GM23248 (cell line): ENCODE results near the gene STOX1. TPM values are rescaled to one million over a fixed set of nuclear protein-coding genes. Genes with fewer than 3 reads are reported as not detected.

ENCODE experiments used
- DNase-seq: peaks from one replicate; pipeline ENCODE4 v3.0.0-alpha.2; 2015
- H2AFZ ChIP-seq: fragments of 200-600 bp; sonication (generic); 2 replicates; pipeline ENCODE4 v1.6.1; 2016; ENCODE audit warnings: antibody characterized with exemption
- H3F3A ChIP-seq: fragments of 200-600 bp; sonication (generic); 2 replicates; pipeline ENCODE4 v1.6.1; 2016; ENCODE audit warnings: mild to moderate bottlenecking, antibody characterized with exemption, mixed run types; ENCODE audit not compliant: insufficient read depth
- H3K27ac ChIP-seq: fragments of 200-600 bp; sonication (generic); 2 replicates; pipeline ENCODE4 v1.5.1; 2016; ENCODE audit warnings: mild to moderate bottlenecking
- H3K27me3 ChIP-seq: fragments of 200-600 bp; sonication (generic); replicated peaks from 2 replicates; pipeline ENCODE4 v1.6.1; 2016; ENCODE audit warnings: mild to moderate bottlenecking; ENCODE audit not compliant: insufficient read depth
- H3K36me3 ChIP-seq: fragments of 200-600 bp; sonication (generic); 2 replicates; pipeline ENCODE4 v1.6.1; 2016; ENCODE audit warnings: low read depth, mild to moderate bottlenecking
- H3K4me1 ChIP-seq: fragments of 200-600 bp; sonication (generic); 2 replicates; pipeline ENCODE4 v1.6.1; 2016; ENCODE audit warnings: mild to moderate bottlenecking; ENCODE audit not compliant: insufficient read depth
- H3K4me2 ChIP-seq: fragments of 200-600 bp; sonication (generic); one replicate; pipeline ENCODE4 v1.6.1; 2016; ENCODE audit warnings: mild to moderate bottlenecking; ENCODE audit not compliant: unreplicated experiment
- H3K4me3 ChIP-seq: fragments of 200-600 bp; sonication (generic); 2 replicates; pipeline ENCODE4 v1.5.1; 2016; ENCODE audit warnings: mild to moderate bottlenecking
- H3K79me2 ChIP-seq: fragments of 200-600 bp; sonication (generic); 2 replicates; pipeline ENCODE4 v1.6.1; 2016; ENCODE audit warnings: mild to moderate bottlenecking; ENCODE audit not compliant: insufficient read depth
- H3K9ac ChIP-seq: fragments of 200-600 bp; sonication (generic); 2 replicates; pipeline ENCODE4 v1.6.1; 2016; ENCODE audit warnings: mild to moderate bottlenecking
- H3K9me2 ChIP-seq: fragments of 200-600 bp; sonication (generic); 2 replicates; pipeline ENCODE4 v1.6.1; 2016; ENCODE audit warnings: mixed run types, mild to moderate bottlenecking, moderate library complexity; ENCODE audit not compliant: insufficient read depth
- H3K9me3 ChIP-seq: fragments of 200-600 bp; sonication (generic); one replicate; pipeline ENCODE4 v1.6.1; 2017; ENCODE audit warnings: low read depth
- H4K20me1 ChIP-seq: fragments of 200-600 bp; sonication (generic); 2 replicates; pipeline ENCODE4 v1.6.0; 2016; ENCODE audit not compliant: insufficient read depth
- EZH2 ChIP-seq: fragments of 200-600 bp; sonication (generic); IDR thresholded peaks from 2 replicates; pipeline ENCODE4 v1.6.1; 2018; ENCODE audit warnings: antibody characterized with exemption, mild to moderate bottlenecking; ENCODE audit not compliant: insufficient read depth, poor library complexity, severe bottlenecking
- EZH2phosphoT487 ChIP-seq: fragments of 200-600 bp; sonication (generic); IDR thresholded peaks from 2 replicates; pipeline ENCODE4 v1.6.1; 2018; ENCODE audit warnings: antibody characterized with exemption, moderate library complexity, mild to moderate bottlenecking, low read depth; ENCODE audit not compliant: insufficient read depth
- WGBS, 2 experiments: methylation state at CpG; one replicate each; pipeline ENCODE4 v1.1.6; 2015 to 2017; ENCODE audit warnings: low lambda C conversion rate in 2 of 2, low coverage in 1 of 2; ENCODE audit errors: missing lambda C conversion rate in 2 of 2; 5-methylcytosine and 5-hydroxymethylcytosine counted together
- in situ Hi-C: fragments of 300-500 bp; cut with MboI; formaldehyde crosslinking; loops from 2 replicates; pipeline ENCODE4 v1.15.0; 2020
- polyA plus RNA-seq: library from polyadenylated mRNA; unstranded; fragments of >200 nt; fragmentation: Nextera tagmentation; extraction: Ambion mirVana; gene quantifications from 2 replicates; pipeline ENCODE4 v1.2.1, GENCODE V29; 2016
- total RNA-seq: library from RNA; depleted of rRNA; stranded (reverse); fragments of >200 nt; shearing (Covaris generic); gene quantifications from 2 replicates; pipeline ENCODE4 v1.2.3, GENCODE V29; 2014; rRNA removed

Gene STOX1
- total RNA-seq (0.25 TPM in 1 of 2 replicates, not detected in the other), polyA plus RNA-seq (not detected in 2 replicates)

GRCh38 chr10:68826764-68827591, at the start of gene STOX1:
Gene STOX1, plus strand, starts transcription at chr10:68827531. Its CDS starts 93 bp downstream, at chr10:68827624.
- TF ChIP-seq EZH2 (no peak), EZH2phosphoT487 (no peak)
- in situ Hi-C loops: no loop called here
- no peaks in the 10 kb centered on the region for H3F3A ChIP-seq

DNA sequence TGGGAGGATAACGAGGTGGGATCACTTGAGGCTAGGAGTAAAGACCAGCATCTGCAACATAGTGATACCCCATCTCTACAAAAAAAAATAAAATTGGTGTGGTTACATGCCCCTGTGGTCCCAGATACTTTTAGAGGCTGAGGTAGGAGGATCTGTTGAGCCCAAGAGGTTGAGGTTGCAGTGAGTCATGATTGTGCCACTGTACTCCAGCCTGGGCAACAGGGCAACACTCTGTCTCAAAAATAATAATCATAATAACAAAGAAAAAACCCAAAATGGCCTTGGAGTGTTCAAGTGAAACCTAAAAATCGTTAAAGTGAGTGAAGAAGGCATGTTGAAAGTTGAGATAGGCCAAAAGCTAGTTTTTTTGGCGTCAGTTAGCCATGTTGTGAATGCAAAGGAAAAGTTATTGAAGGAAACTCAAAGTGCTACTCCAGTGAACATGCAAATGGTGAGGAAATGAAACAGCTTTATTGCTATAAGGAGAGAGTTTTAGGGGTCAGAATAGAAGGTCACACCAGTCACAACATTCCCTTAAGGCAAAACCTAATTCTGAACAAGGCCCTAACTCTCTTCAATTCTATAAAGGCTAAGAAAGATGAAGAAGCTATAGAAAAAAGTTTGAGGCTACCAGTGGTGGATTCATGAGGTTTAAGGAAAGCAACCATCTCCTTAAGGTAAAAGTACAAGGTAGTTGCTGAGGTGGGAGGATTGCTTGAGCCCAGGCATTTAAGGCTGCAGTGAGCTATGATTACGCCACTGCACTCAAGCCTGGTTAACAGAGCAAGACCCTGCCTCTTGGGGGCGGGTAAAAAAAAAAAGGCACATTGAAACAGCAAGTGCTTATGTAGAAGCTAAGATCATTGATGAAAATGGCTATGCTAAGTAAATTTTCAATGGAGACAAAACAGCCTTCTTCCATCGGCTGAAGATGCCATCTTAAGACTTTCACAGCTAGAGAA, 45.4 kb upstream of the STOX1 start:
- Histone ChIP-seq H4K20me1 (no peaks in the 10 kb centered on the region), H3K27me3 (no peaks in the 10 kb centered on the region), H3K9ac (no peak overlapping the region), H3K4me2 (no peak overlapping the region), H3K4me1 (no peaks in the 10 kb centered on the region), H3K9me3 (no peaks in the 10 kb centered on the region), H3K27ac (no peak overlapping the region), H3K36me3 (peaks cover 59% of the 10 kb centered on the region), H3F3A (0 out of 2 replicates have a peak, but pooled peaks cover 11% of the 10 kb centered on the region), H3K4me3 (no peak overlapping the region), H3K79me2 (no peaks in the 10 kb centered on the region), H3K9me2 (no peaks in the 10 kb centered on the region), H2AFZ (no peak overlapping the region)
- in situ Hi-C loops: no loop called here
- DNase-seq: no peak
- WGBS, 2 experiments: 85 to 89% methylated on average over 6 of the region's 6 CpGs
- TF ChIP-seq EZH2phosphoT487 (no peak), EZH2 (no peak)

More at GRCh38 chr10:68826764-68827591, at the start of gene STOX1:
- no peaks in the 10 kb centered on the region for H4K20me1 ChIP-seq
- H3K4me1 ChIP-seq: no peaks in the 10 kb centered on the region
- H3K9ac ChIP-seq: peak within 1 kb of the TSS; percentile 59; the same call in 1 of the 2 replicates
- peak; percentile 68 for DNase-seq
- no peaks in the 10 kb centered on the region for H3K36me3 ChIP-seq
- H3K27me3 ChIP-seq: peaks cover 32% of the 10 kb centered on the region
- peak within 1 kb of the TSS; percentile 89 for H2AFZ ChIP-seq
- H3K4me3 ChIP-seq: peak within 1 kb of the TSS; percentile 79
- WGBS, 2 experiments: 7 to 8% methylated on average over 40 to 41 of the region's 63 CpGs
- no peaks in the 10 kb centered on the region for H3K9me3 ChIP-seq
- no peaks in the 10 kb centered on the region for H3K79me2 ChIP-seq
- peak within 1 kb of the TSS; percentile 81 for H3K4me2 ChIP-seq
- H3K9me2 ChIP-seq: no peaks in the 10 kb centered on the region
- H3K27ac ChIP-seq: no peak within 1 kb of the TSS

DNA sequence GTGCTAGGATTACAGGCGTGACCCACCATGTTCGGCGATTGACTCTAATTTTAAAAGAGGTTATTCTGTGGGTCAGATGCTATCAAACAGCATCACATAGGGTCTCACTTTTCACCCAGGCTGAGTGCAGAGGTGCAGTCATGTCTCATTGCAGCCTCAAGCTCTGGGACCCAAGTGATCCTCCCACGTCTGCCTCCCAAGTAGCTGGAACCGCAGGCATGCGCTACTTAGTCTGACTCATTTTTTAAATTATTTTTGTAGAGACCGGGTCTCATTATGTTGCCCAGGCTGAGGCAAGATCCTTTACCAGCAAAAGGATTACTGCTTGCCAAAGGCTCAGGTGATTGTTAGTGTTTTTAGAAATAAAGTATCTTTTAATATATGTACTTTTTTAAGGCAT, 42.9 kb upstream of the STOX1 start:
- H3K4me3 ChIP-seq: no peak overlapping the region
- H3K79me2 ChIP-seq: no peaks in the 10 kb centered on the region
- H3K9me3 ChIP-seq: no peaks in the 10 kb centered on the region
- 87 to 90% methylated on average over 7 of the region's 7 CpGs for WGBS, 2 experiments
- no peak overlapping the region for H3K27ac ChIP-seq
- no peaks in the 10 kb centered on the region for H3K4me1 ChIP-seq
- no peak overlapping the region for H3K4me2 ChIP-seq
- no peaks in the 10 kb centered on the region for H4K20me1 ChIP-seq
- in situ Hi-C loops: no loop called here
- DNase-seq: no peak
- no peak overlapping the region for H3K9ac ChIP-seq
- no peaks in the 10 kb centered on the region for H3K9me2 ChIP-seq
- 0 out of 2 replicates have a peak, but pooled peaks cover 11% of the 10 kb centered on the region for H3F3A ChIP-seq
- H2AFZ ChIP-seq: no peak overlapping the region
- peaks cover 59% of the 10 kb centered on the region for H3K36me3 ChIP-seq
- TF ChIP-seq EZH2phosphoT487: no peak
- no peak for TF ChIP-seq EZH2
- H3K27me3 ChIP-seq: no peaks in the 10 kb centered on the region

GRCh38 chr10:68787813-68788212, 39.5 kb upstream of the STOX1 start:
- 95 to 99% methylated on average over 3 of the region's 3 CpGs for WGBS, 2 experiments
- no peak overlapping the region for H3K4me3 ChIP-seq
- H3K79me2 ChIP-seq: no peaks in the 10 kb centered on the region
- no peak overlapping the region for H3K4me2 ChIP-seq
- H3K27me3 ChIP-seq: no peaks in the 10 kb centered on the region
- H4K20me1 ChIP-seq: no peaks in the 10 kb centered on the region
- no peaks in the 10 kb centered on the region for H3K9me2 ChIP-seq
- no peaks in the 10 kb centered on the region for H3K4me1 ChIP-seq
- no peak overlapping the region for H3K9ac ChIP-seq
- H3K9me3 ChIP-seq: no peaks in the 10 kb centered on the region
- no peak overlapping the region for H2AFZ ChIP-seq
- H3K27ac ChIP-seq: no peak overlapping the region
- in situ Hi-C loops: no loop called here
- peaks cover 67% of the 10 kb centered on the region for H3K36me3 ChIP-seq
- H3F3A ChIP-seq: no peaks in the 10 kb centered on the region
- no peak for DNase-seq
- TF ChIP-seq EZH2: no peak
